HUES6 (cell line): ENCODE data around the gene AFG3L2.

Experiments
- H3K27ac ChIP-seq: 2 replicates; pipeline ENCODE4 v1.7.0; 2013; ENCODE audit warnings: low read depth, mild to moderate bottlenecking, low read length, inconsistent platforms
- H3K27me3 ChIP-seq: 2 replicates; pipeline ENCODE4 v1.6.1; 2013; ENCODE audit warnings: low read length; ENCODE audit not compliant: control insufficient read depth, insufficient read depth
- H3K36me3 ChIP-seq: 2 replicates; pipeline ENCODE4 v1.6.1; 2013; ENCODE audit warnings: low read length; ENCODE audit not compliant: control insufficient read depth, insufficient read depth
- H3K4me1 ChIP-seq: 2 replicates; pipeline ENCODE4 v1.6.1; 2013; ENCODE audit warnings: low read length; ENCODE audit not compliant: control insufficient read depth, insufficient read depth
- H3K4me3 ChIP-seq: 2 replicates; pipeline ENCODE4 v1.5.1; 2013; ENCODE audit warnings: low read depth, low read length
- H3K9ac ChIP-seq: one replicate; pipeline ENCODE4 v1.6.1; 2013; ENCODE audit warnings: mild to moderate bottlenecking, low read length
- H3K9me3 ChIP-seq: 2 replicates; pipeline ENCODE4 v1.6.1; 2013; ENCODE audit warnings: low read depth, low read length; ENCODE audit not compliant: control insufficient read depth, insufficient read depth

Gene AFG3L2

GRCh38 chr18:12301263-12302005 lies 75.6 kb downstream of the AFG3L2 start:
- Histone ChIP-seq H3K9ac (no peak overlapping the region), H3K36me3 (no peaks in the 10 kb centered on the region), H3K27me3 (peaks cover 16% of the 10 kb centered on the region), H3K4me3 (no peak overlapping the region), H3K27ac (no peak overlapping the region), H3K9me3 (no peaks in the 10 kb centered on the region), H3K4me1 (peaks cover 16% of the 10 kb centered on the region)

GRCh38 chr18:12299862-12300261 lies 77.2 kb downstream of the AFG3L2 start:
- no peak overlapping the region for H3K27ac ChIP-seq
- 0 out of 2 replicates have a peak, but pooled peaks cover 2% of the 10 kb centered on the region for H3K4me1 ChIP-seq
- H3K27me3 ChIP-seq, result peaks cover 2% of the 10 kb centered on the region

GRCh38 chr18:12296457-12296856 lies 80.6 kb downstream of the AFG3L2 start:
- Histone ChIP-seq H3K9ac (no peak overlapping the region), H3K9me3 (no peaks in the 10 kb centered on the region), H3K4me3 (no peak overlapping the region), H3K27me3 (no peaks in the 10 kb centered on the region), H3K36me3 (no peaks in the 10 kb centered on the region), H3K27ac (no peak overlapping the region), H3K4me1 (no peaks in the 10 kb centered on the region)

More at GRCh38 chr18:12299862-12300261, 77.2 kb downstream of the AFG3L2 start:
- Histone ChIP-seq H3K9me3 (no peaks in the 10 kb centered on the region), H3K4me3 (no peak overlapping the region), H3K9ac (no peak overlapping the region), H3K36me3 (no peaks in the 10 kb centered on the region)

GRCh38 chr18:12296087-12296403 lies 81.0 kb downstream of the AFG3L2 start:
- Histone ChIP-seq H3K4me1 (no peaks in the 10 kb centered on the region), H3K9me3 (no peaks in the 10 kb centered on the region), H3K4me3 (no peak overlapping the region), H3K27me3 (no peaks in the 10 kb centered on the region), H3K9ac (peak overlapping the region; percentile 15), H3K36me3 (no peaks in the 10 kb centered on the region), H3K27ac (no peak overlapping the region)

GRCh38 chr18:12295389-12296086 lies 81.5 kb downstream of the AFG3L2 start:
- H3K9ac ChIP-seq, result peak overlapping the region; percentile 15
- H3K4me1 ChIP-seq, result no peaks in the 10 kb centered on the region
- no peaks in the 10 kb centered on the region for H3K27me3 ChIP-seq
- no peaks in the 10 kb centered on the region for H3K36me3 ChIP-seq
- no peak overlapping the region for H3K27ac ChIP-seq
- H3K9me3 ChIP-seq, result no peaks in the 10 kb centered on the region
- no peak overlapping the region for H3K4me3 ChIP-seq

GRCh38 chr18:12293831-12294230 lies 83.2 kb downstream of the AFG3L2 start:
- Histone ChIP-seq H3K36me3 (no peaks in the 10 kb centered on the region), H3K4me1 (peaks cover 6% of the 10 kb centered on the region; the same call in 1 of the 2 replicates), H3K9ac (no peak overlapping the region), H3K9me3 (no peaks in the 10 kb centered on the region), H3K27ac (no peak overlapping the region), H3K27me3 (peaks cover 7% of the 10 kb centered on the region; the same call in 1 of the 2 replicates), H3K4me3 (no peak overlapping the region)

- Histone ChIP-seq H3K27ac (no peak overlapping the region), H3K9ac (no peak overlapping the region), H3K36me3 (no peaks in the 10 kb centered on the region), H3K4me3 (no peak overlapping the region), H3K27me3 (peaks cover 29% of the 10 kb centered on the region), H3K9me3 (no peaks in the 10 kb centered on the region), H3K4me1 (peaks cover 22% of the 10 kb centered on the region)
Observed at GRCh38 chr18:12291690-12292089, 85.3 kb downstream of the AFG3L2 start.

GRCh38 chr18:12291161-12291560 lies 85.9 kb downstream of the AFG3L2 start:
- Histone ChIP-seq H3K9ac (no peak overlapping the region), H3K36me3 (no peaks in the 10 kb centered on the region), H3K27me3 (peaks cover 33% of the 10 kb centered on the region), H3K4me1 (peaks cover 22% of the 10 kb centered on the region), H3K9me3 (no peaks in the 10 kb centered on the region), H3K27ac (no peak overlapping the region), H3K4me3 (no peak overlapping the region)

- no peak overlapping the region for H3K4me3 ChIP-seq
- no peaks in the 10 kb centered on the region for H3K9me3 ChIP-seq
- H3K27ac ChIP-seq, result no peak overlapping the region
- H3K27me3 ChIP-seq, result peaks cover 35% of the 10 kb centered on the region
- no peak overlapping the region for H3K9ac ChIP-seq
- H3K4me1 ChIP-seq, result peaks cover 22% of the 10 kb centered on the region
- no peaks in the 10 kb centered on the region for H3K36me3 ChIP-seq
Observed at GRCh38 chr18:12290086-12290485, 86.9 kb downstream of the AFG3L2 start.

- no peak overlapping the region for H3K27ac ChIP-seq
- peaks cover 35% of the 10 kb centered on the region for H3K27me3 ChIP-seq
- H3K4me3 ChIP-seq, result peak overlapping the region; percentile 88
- no peaks in the 10 kb centered on the region for H3K36me3 ChIP-seq
- H3K9me3 ChIP-seq, result no peaks in the 10 kb centered on the region
- peak overlapping the region; percentile 68 for H3K9ac ChIP-seq
- H3K4me1 ChIP-seq, result peaks cover 22% of the 10 kb centered on the region
Observed at GRCh38 chr18:12288403-12288755, 88.6 kb downstream of the AFG3L2 start.

- peak overlapping the region; percentile 88 for H3K4me3 ChIP-seq
- H3K4me1 ChIP-seq, result peaks cover 22% of the 10 kb centered on the region
- no peak overlapping the region for H3K27ac ChIP-seq
- no peaks in the 10 kb centered on the region for H3K9me3 ChIP-seq
- peak overlapping the region; percentile 68 for H3K9ac ChIP-seq
- H3K27me3 ChIP-seq, result peaks cover 35% of the 10 kb centered on the region
- no peaks in the 10 kb centered on the region for H3K36me3 ChIP-seq
Observed at GRCh38 chr18:12287684-12288402, 89.2 kb downstream of the AFG3L2 start.
